IPS-11a (cell line): ENCODE measurements around the gene OR2L8.

Source experiments
- H3K4me3 ChIP-seq: one replicate; pipeline ENCODE4 v1.5.1; 2013; ENCODE audit warnings: low read depth, low read length, control low read depth

OR2L8 gene

GRCh38 chr1:247966532-247967204 lies 18.0 kb downstream of the OR2L8 start:
- H3K4me3 ChIP-seq = no peak overlapping the region

DNA sequence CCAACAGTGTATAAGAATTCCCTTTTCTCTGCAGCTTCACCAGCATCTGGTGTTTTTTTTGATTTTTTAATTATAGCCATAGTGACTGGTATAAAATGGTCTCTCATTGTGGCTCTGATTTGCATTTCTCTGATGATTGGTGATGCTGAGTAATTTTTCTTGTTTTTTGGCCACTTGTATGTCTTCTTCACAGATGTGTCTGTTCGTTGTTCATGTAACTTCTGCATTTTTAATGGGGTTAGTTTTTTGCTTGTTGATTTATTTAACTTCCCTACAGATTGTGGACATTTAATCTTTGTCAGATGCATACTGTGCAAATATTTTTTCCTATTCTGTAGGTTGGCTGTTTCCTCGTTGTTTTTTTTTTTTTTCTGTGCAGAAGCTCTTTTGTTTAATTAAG lies 44.3 kb downstream of the OR2L8 start:
- no peak overlapping the region for H3K4me3 ChIP-seq

DNA sequence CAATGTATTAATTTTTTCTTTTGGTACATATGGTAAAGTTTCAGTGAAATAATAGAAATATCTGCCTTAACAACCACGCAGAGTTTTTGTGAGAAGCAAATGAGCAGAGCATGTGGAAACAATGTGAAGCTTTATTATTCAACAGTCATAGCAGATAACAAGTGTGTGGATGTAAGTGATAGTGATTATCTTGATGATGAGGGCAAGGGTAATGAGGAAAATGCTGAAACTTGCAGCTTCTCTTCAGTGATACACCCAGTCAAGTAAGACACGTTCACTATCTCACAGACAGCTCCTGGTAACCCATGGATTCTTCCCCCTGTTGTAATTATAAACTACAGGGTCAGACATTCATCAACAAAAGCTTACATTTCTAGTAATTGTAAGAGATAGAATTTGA lies 50.2 kb downstream of the OR2L8 start:
- no peak overlapping the region for H3K4me3 ChIP-seq
